HG03280 (cell line): ENCODE results near the gene SLC45A1.

ENCODE experiments used
- ATAC-seq: cut with Tn5 transposase; IDR thresholded peaks from one replicate; pipeline ENCODE4 v1.9.1; 2021; ENCODE audit warnings: mild to moderate bottlenecking, moderate library complexity; ENCODE audit not compliant: unreplicated experiment

Gene SLC45A1

DNA sequence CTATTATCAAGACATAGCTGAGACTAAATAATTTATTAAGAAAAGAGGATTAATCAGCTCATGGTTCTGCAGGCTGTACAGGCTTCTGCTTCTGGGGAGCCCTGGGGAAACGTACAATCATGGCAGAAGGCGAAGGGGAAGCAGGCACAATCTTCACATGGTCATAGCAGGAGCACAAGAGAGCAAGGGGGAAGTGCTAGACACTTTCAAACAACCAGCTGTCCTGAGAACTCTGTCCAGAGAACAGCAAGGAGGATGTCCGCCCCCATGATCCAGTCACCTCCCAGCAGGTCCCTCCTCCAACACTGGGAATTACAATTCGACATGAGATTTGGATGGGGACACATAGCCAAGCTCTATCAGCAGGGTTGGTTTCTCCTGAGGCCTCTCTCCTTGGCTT is 10.3 kb upstream of the SLC45A1 start:
- no peak for ATAC-seq

DNA sequence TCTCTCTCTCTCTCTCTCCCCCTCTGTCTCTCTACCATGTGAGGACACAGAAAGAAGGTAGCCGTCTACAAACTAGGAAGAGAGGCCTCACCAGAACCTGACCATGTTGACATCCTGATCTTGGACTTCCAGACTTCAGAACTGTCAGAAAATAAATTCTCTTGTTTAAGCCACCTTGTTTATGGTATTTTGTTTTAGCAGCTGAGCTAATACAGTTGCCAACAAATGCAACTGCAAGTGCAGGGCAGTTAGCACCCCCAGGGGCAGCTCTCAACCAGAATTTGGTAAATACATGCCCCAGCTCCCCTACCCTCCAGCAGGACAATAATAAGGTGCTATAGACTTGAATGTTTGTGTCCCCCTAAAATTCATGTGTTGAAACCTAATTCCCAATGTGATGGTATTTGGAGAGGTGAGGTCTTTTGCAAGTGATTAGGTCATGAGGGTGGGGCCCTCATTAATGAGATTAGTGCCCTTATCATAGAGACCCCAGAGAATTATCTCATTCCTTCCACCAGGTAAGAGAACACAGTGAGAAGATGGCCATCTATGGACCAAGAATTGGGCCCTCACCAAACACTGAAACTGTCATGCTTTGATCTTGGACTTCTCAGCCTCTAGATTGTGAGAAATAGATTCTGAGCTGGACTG is 6.7 kb upstream of the SLC45A1 start:
- no peak for ATAC-seq

DNA sequence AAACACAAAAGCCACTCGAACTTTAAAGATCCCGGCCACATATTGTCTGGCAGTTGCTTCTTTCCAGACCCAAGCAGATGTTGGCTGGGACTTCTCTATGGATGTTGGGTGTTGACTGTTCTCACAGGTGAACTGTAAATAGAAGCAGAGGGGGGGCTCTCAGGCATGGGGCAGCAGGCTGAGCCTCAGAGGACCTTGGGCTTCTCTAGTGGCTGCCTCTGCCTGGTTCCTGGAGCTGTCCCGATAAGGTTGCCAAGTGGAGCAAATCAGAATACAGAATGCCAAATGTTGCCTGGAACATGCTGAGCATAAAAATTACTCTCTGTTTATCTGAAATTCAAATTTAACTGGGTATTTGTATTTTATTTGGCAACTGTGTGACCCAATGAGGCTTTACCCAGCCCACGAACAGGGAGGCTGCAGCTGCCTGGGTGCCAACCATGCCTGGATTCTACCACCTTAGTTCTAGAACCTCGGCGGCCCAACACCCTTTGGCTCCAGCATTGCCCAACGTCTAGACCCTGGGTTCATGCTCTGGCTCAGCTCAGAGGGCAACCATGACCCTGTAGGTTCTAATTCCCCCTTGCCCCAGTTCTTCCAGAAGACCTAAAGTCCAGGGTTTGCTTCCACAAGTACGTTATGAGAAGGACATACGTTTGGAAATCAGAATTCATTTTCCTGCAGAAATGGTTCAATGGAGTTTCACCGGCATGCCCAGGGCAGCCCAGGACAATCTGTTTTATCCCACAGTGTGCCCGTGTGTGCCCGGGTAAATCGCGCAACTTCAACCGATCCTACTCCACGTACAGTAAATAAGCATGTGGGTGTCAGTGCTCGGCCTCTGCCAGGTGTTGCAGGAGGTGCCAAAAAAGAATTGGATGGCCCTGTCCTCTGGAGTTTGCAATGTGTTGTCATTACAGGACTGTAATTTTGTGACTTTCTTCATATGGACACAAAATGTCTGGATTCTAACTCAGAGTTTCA is 5.4 kb upstream of the SLC45A1 start:
- no peak for ATAC-seq

DNA sequence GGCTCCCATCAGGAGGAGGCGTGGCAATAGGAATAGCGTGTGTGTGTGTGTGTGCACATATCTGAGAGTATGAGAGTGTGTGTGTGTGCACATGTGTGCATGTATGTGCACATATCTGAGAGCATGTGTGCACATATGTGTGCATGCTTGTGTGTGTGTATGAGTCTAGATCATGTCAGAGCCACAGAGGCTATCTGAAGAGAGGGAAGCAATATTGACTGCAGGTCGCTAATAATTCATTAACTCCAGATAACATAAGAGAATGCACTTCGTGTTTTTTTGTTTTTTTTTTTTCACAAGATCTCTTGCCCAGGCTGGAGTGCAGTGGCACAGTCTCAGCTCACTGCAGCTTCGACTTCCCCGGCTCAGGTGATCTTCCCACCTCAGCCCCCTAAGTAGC is 4.7 kb upstream of the SLC45A1 start:
- no peak for ATAC-seq

DNA sequence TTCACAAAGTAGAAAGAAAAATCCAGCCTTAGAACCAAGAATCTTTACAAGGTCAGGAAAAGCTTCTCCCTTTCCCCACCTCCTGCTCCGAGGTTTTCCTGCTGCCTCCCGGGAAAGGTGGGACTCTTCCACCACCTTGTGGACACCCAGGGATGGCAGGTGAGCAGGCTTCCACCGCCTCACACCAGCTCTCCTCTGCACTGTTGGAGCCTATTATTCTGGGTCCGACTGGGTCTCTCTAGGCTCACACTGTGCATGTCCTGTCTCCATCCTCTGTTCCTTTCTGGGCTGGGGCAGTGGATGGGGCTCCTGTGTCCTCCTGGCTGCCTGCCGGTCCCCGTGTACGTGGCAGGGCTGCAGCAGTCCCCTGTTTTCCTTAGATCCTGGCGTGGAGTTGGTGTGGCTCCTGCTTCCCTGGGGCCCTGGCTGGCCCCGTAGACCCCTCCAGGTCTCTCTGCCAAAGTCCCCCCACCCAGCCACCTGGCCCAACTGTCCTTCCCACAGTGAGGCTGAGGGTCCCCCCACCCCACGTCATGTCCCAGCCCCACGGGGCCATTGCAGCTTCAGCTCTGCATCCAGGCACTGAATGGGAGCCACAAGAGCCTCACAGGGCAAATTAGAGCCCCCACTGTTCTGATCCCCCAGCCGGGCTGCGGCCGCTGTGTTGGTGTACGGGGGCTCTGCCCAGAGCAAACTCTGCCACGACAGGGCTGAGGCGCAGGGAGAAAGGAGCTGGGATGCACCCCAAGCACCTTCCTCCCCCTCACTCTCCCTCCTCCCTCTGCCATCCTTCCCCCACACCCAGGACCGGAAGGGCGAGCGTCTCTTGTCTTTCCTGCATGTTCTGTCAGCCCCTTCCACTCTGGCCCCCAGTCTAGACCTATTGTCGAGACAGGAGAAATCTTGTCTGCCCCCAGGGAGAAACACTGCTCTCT is 3.3 kb upstream of the SLC45A1 start:
- ATAC-seq: no peak

DNA sequence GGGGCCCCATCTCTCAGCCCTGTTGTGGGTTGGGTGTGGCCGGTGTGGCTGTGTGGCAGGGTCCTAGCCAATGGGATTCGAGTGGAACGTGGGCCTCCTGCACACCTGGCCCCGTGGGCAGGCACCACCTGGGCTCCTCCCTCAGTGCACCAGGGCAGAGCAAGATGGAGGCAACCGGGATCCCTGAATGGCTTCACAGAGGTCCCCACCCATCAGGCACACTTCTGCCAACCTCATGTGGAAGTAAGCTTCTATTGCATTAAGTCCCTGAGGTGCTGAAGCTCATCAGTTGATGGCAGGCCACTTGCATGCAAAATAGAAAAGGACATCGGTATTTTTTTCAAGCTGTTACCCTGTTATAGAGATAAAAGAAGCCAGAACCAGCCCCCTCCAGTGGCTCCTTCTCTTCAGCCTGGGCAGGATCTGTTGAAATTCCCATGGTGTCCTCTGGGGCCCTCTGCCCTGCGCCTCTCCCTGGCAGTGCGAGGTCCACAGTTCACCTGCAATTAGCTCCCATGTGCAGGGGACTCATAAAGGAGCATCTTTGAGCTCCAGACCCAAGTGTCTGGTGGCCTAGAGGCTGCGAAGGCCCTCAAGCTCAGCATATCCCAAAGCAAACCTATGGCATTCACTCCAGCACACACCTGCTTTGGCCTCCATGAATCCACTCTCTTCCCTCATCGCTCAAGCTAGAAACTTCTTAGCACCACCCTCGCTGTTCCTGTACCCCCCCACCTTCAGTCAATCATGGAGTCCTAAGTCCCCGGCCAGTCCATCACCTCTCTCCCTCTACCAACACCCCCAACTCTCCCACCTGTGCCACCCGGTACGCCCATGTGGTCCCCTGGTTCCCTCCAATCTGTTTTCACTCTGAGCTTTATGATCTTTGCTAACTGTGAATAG is 2.1 kb upstream of the SLC45A1 start:
- no peak for ATAC-seq

DNA sequence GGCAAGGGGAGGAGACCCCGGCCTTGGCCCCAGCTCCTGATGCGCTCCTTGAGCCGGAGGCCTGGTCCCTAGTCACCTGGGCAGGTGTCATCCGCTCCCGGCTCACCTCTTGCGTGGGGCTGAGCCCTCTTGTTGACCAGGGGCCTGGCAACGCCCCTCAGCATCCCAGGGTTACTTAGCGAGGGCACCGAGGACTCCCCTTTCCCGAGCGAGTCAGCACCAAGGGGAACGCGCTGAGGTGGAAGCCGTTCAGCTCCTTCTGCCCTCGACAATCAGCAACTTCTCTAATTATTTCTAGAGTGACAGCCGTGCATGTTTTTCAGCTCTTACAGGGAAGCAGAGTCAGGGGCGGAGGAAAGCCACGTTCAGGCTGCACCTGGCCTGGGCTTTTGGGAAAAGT is 522 bp downstream of the SLC45A1 start:
- no peak for ATAC-seq

DNA sequence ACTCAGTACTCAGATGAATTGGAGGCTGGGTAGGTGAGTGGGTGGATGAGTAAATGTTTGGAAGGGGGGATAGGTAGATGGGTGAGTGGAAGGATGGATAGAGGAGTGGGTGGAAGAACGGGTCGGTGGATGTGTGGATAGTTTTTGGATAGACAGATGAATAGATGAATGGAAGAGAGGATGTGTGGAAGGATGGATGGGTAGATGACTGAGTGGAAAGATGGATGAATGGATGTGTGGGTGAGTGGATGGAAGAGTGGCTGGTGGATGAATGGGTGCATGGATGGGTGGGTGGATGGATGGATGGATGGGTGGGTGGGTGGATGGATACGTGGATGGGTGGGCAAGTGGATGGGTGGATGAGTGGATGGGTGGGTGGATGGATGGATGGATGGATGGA is 3.7 kb downstream of the SLC45A1 start:
- no peak for ATAC-seq

DNA sequence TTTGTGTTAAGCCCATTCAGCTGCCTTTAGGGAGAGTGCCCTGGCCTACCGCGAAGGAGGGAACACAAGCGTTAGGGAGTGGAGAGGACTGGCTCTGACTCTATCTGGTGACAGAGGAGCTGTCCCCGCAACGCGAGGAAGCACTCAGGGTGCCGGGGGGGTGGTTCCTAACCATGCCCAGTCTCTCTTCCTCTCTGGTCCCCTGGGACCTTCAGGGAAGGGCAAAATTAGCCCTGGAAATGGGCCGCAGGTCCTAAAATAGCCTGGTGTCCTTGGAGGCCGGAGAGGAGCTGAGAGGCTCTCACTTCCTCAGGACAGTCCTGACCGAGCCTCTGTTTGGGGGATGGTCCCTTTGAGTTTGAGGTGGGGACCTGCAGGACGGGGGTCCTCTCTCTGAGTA is 5.8 kb downstream of the SLC45A1 start:
- no peak for ATAC-seq

DNA sequence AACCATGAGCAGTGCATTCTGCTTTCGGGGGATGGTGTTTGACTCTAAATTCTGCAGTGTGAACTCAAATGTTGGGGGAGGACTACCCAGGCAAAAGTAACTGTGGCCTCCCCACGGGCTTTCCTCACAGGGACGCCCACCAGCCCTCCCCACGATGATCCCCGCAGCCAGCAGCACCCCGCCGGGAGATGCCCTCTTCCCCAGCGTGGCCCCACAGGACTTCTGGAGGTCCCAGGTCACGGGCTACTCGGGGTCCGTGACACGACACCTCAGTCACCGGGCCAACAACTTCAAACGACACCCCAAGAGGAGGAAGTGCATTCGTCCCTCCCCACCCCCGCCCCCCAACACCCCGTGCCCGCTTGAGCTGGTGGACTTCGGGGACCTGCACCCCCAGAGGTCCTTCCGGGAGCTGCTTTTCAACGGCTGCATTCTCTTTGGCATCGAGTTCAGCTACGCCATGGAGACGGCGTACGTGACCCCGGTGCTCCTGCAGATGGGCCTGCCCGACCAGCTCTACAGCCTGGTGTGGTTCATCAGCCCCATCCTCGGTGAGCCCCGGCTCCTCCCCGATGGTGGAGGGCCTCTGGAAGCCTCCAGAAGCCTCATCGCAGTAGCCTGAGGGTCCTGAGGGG is 6.4 kb downstream of the SLC45A1 start:
- no peak for ATAC-seq

DNA sequence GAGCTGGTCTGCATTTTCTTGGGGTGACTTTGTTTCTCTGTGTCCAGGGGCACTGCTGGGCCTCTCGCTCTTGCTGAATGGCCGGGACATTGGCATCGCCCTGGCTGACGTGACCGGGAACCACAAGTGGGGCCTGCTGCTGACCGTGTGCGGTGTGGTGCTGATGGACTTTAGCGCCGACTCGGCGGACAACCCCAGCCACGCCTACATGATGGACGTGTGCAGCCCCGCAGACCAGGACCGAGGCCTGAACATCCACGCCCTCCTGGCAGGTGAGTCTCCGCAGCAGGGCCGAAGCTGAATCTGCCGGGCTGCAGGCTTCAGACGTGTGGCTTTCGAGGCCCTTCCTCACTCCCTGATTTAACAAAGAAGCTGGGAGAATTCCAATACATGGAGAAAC is 7.9 kb downstream of the SLC45A1 start:
- no peak for ATAC-seq

DNA sequence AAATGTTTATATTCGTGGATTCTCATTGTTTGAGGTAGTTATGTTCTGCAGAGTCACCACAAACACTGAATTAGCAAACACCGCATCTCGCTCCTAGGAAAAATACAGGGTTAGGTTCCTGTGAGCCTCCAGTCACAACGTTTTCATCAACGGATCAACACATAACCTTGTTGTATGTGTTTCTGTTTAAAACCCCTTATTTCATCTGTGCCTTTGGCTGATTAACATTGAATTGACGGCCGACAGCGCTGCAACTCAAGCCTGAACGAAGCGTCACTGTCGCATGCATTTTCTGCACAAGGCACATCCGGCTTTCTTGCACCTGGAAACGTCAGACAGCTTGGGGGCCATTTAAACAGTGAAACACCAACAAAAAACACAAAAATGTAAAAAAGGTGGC is 8.4 kb downstream of the SLC45A1 start:
- ATAC-seq: no peak

DNA sequence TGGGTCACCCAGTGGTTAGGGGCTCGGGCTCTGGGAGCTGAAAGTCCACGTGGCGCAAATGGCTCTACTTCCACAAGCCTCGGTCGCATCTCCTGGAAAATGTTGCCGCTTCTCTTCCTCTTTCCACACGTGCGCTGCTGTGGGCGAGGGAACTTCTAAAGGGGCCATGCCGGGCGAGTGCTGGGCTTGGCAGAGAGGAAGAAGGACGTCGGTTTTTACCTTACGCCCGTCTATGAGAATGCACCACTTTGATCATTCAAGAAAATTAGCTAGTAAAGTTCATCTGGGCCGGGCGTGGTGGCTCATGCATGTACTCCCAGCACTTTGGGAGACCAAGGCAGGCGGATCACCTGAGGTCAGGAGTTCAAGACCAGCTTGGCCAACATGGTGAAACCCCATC is 10.4 kb downstream of the SLC45A1 start:
- no peak for ATAC-seq

DNA sequence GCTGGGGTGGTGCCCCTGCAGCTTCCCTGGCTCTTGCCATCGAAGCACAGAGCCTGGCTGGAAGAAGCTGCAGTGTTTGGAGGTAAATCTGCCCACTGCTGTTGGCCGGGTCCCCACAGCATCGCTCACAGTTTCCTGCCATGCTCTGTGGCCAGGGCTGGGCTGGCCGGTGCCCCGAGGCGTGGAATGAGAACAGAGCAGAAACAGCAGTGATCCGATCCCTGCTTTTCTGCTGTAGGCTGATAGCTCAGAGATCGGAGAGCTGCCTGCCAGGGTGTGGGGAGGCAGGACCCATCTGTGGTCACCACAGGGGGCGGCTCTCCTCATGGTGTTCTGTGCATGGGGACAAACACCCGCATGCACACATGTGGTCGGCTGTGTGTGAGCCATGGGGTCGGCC is 11.5 kb downstream of the SLC45A1 start:
- ATAC-seq: no peak

DNA sequence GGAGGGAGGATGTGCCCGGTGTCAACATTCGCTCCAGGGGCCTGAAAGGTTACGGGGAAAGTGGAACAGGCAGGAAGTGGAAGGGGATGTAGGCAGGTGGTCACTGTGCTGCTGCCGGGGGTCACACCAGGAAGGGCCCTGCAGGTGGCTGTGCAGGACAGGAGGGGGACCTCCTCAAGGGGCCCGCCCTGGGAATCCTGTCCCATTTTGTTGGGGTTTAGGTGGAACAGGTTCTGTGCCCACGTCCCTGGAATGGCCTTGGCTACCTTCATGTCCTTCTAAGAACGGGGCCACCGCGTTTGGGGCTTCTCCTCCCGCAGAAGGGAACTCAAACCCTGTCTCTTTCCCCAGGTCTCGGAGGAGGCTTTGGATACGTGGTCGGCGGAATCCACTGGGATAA is 11.9 kb downstream of the SLC45A1 start:
- no peak for ATAC-seq

DNA sequence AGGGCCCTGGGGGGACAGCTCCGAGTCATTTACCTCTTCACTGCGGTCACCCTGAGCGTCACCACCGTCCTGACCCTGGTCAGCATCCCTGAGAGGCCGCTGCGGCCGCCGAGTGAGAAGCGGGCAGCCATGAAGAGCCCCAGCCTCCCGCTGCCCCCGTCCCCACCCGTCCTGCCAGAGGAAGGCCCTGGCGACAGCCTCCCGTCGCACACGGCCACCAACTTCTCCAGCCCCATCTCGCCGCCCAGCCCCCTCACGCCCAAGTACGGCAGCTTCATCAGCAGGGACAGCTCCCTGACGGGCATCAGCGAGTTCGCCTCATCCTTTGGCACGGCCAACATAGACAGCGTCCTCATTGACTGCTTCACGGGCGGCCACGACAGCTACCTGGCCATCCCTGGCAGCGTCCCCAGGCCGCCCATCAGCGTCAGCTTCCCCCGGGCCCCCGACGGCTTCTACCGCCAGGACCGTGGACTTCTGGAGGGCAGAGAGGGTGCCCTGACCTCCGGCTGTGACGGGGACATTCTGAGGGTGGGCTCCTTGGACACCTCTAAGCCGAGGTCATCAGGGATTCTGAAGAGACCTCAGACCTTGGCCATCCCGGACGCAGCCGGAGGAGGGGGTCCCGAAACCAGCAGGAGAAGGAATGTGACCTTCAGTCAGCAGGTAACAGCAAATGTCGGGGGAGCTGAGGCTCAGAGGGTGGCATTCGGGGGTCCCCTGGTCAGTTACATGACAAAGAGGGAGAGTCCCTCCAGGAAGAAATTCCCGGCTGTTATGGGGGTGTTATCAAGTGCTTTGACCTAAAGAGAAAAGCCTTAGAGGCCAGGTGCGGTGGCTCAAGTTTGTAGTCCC is 12.6 kb downstream of the SLC45A1 start:
- ATAC-seq: no peak

DNA sequence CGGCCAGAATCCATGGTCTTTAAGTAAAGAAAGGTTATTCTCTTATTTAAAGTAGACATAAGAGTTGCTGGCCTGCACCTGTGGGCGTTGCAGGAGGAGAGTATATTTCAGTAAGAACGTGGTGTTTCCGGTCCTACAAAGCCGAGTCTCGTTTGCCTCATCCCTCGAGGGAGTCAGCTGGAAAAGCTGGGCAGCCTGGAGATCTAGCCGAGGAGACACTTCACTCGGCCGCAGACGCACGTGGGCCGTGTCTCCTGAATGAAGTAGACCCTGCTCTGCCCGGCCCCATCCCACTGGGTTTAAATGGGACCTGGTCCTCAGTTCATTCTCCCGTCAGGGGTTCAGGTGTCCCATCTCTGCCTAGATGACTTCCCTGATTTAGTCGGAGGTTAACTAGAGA is 14.9 kb downstream of the SLC45A1 start:
- ATAC-seq: no peak

DNA sequence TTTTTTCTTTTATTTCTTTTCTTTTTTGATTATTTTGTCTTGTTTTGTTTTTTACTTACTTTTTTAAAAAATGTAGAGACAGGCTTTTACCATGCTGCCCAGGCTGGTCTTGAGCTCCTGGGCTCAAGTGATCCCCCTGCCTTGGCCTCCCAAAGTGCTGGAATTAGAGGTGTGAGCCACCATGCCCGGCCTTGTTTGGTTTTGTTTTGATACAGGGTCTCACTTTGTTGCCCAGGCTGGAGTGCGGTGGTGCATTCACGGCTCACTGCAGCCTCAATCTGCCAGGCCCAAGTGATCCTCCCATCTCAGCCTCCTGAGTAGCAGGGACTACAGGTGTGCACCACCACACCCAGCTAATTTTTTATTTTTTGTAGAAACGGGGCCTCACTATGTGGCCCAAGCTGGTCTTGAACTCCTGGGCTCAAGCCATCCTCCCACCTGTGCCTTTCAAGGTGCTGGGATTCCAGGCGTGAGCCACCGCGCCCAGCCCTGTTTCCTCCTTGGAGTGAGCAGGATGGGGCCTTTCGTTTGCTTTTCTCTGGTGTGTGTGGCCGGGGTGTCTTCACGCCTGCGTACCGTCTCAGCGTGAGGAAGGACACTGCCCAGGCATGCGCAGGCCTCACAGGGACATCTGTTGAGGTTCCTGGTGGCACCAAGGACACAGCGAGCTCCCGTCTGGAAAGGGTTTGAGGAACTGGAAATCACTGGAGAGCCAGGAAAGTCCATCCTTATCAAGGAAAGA is 15.5 kb downstream of the SLC45A1 start:
- no peak for ATAC-seq
